ENCODE measurements around the gene HOATZ. TPM values are rescaled to one million over a fixed set of nuclear protein-coding genes. Genes with fewer than 3 reads are reported as not detected.

Gene HOATZ
- total RNA-seq, 1 donor from 2014 or later, result 15.0 TPM

- intact Hi-C loops (cut with DNase I), result no loop called here
- Histone ChIP-seq H3K27ac (no peak overlapping the region), H3K36me3 (no peaks in the 10 kb centered on the region), H3K4me1 (no peaks in the 10 kb centered on the region), H3K4me3 (no peak overlapping the region), H3K9me3 (no peaks in the 10 kb centered on the region), H3K27me3 (ENCODE audit: low read depth) (no peaks in the 10 kb centered on the region)
- TF ChIP-seq CTCF (IDR thresholded peaks at IDR 0.05), result no peak
- ATAC-seq (no peak), DNase-seq (no peak)
These were observed 6.6 kb downstream of the HOATZ start for GRCh38 chr11:111521135-111521534.

GRCh38 chr11:111522426-111522825 is 7.8 kb downstream of the HOATZ start:
- no peaks in the 10 kb centered on the region for H3K4me1 ChIP-seq
- no peak for TF ChIP-seq CTCF (IDR thresholded peaks at IDR 0.05)
- H3K9me3 ChIP-seq, result no peaks in the 10 kb centered on the region
- ATAC-seq, result no peak
- no peaks in the 10 kb centered on the region for H3K27me3 ChIP-seq (ENCODE audit: low read depth)
- no peak for DNase-seq
- no peak overlapping the region for H3K27ac ChIP-seq
- no peaks in the 10 kb centered on the region for H3K36me3 ChIP-seq
- intact Hi-C loops (cut with DNase I), result no loop called here
- H3K4me3 ChIP-seq, result no peak overlapping the region

- no peaks in the 10 kb centered on the region for H3K9me3 ChIP-seq
- DNase-seq (no peak), ATAC-seq (no peak)
- no peaks in the 10 kb centered on the region for H3K27me3 ChIP-seq (ENCODE audit: low read depth)
- H3K4me1 ChIP-seq, result no peaks in the 10 kb centered on the region
- intact Hi-C loops (cut with DNase I), result no loop called here
- TF ChIP-seq CTCF (IDR thresholded peaks at IDR 0.05), result no peak
- no peak overlapping the region for H3K27ac ChIP-seq
- H3K36me3 ChIP-seq, result no peaks in the 10 kb centered on the region
- no peak overlapping the region for H3K4me3 ChIP-seq
These were observed 8.8 kb downstream of the HOATZ start for GRCh38 chr11:111523343-111523742.

GRCh38 chr11:111524056-111524455 is 9.5 kb downstream of the HOATZ start:
- DNase-seq (no peak), ATAC-seq (no peak)
- intact Hi-C loops (cut with DNase I), result no loop called here
- Histone ChIP-seq H3K4me3 (no peak overlapping the region), H3K36me3 (no peaks in the 10 kb centered on the region), H3K27me3 (ENCODE audit: low read depth) (no peaks in the 10 kb centered on the region), H3K9me3 (no peaks in the 10 kb centered on the region), H3K4me1 (no peaks in the 10 kb centered on the region), H3K27ac (no peak overlapping the region)
- no peak for TF ChIP-seq CTCF (IDR thresholded peaks at IDR 0.05)

GRCh38 chr11:111525456-111525855 is 10.9 kb downstream of the HOATZ start:
- H3K27me3 ChIP-seq (ENCODE audit: low read depth), result no peaks in the 10 kb centered on the region
- DNase-seq (no peak), ATAC-seq (no peak)
- no peak overlapping the region for H3K4me3 ChIP-seq
- H3K36me3 ChIP-seq, result no peaks in the 10 kb centered on the region
- H3K9me3 ChIP-seq, result no peaks in the 10 kb centered on the region
- no peak for TF ChIP-seq CTCF (IDR thresholded peaks at IDR 0.05)
- no peaks in the 10 kb centered on the region for H3K4me1 ChIP-seq
- intact Hi-C loops (cut with DNase I), result no loop called here
- no peak overlapping the region for H3K27ac ChIP-seq

GRCh38 chr11:111526501-111526900 is 11.9 kb downstream of the HOATZ start:
- no peak for TF ChIP-seq CTCF (IDR thresholded peaks at IDR 0.05)
- intact Hi-C loops (cut with DNase I), result no loop called here
- no peaks in the 10 kb centered on the region for H3K36me3 ChIP-seq
- H3K4me1 ChIP-seq, result no peaks in the 10 kb centered on the region
- H3K9me3 ChIP-seq, result no peaks in the 10 kb centered on the region
- DNase-seq, result no peak
- ATAC-seq, result no peak
- H3K27me3 ChIP-seq (ENCODE audit: low read depth), result no peaks in the 10 kb centered on the region
- no peak overlapping the region for H3K4me3 ChIP-seq
- H3K27ac ChIP-seq, result no peak overlapping the region

All from lower lobe of right lung (tissue), 2 donors.